HEK293 (cell line): ENCODE results near the gene RAF1.

ENCODE experiments used
- CTCF ChIA-PET: fragments of 350-600 bp; formaldehyde crosslinking; extraction: SDS; loops from one replicate; lab custom pipeline; 2021; ENCODE audit warnings: antibody characterized with exemption; lab: Yijun Ruan, JAX
- POLR2A ChIA-PET: fragments of 300-600 bp; formaldehyde crosslinking; extraction: SDS; loops from one replicate; lab custom pipeline; 2020; ENCODE audit warnings: antibody characterized with exemption, inconsistent platforms; lab: Yijun Ruan, JAX
- H3K27ac ChIP-seq: fragments of 200-500 bp; sonication (Bioruptor generic); 2 replicates; pipeline ENCODE4 v1.5.1; 2014; ENCODE audit warnings: low read depth, low read length, control low read depth, inconsistent platforms; ENCODE audit errors: extremely low read depth
- H3K36me3 ChIP-seq, 2 experiments: fragments of 200-500 bp in 1 of 2; sonication (Bioruptor generic) in 1 of 2; 1 replicate in 1 of 2; 2 replicates in 1 of 2; pipeline ENCODE4 v1.5.1; 2014 to 2017; ENCODE audit warnings: inconsistent platforms in 2 of 2, low read length in 2 of 2; ENCODE audit not compliant: control insufficient read depth in 2 of 2, insufficient read depth in 1 of 2
- H3K4me1 ChIP-seq: fragments of 200-500 bp; sonication (Bioruptor generic); 2 replicates; pipeline ENCODE4 v1.5.1; 2014; ENCODE audit warnings: mild to moderate bottlenecking, low read length, inconsistent platforms; ENCODE audit not compliant: control insufficient read depth, insufficient read depth
- H3K4me3 ChIP-seq: 2 replicates; pipeline ENCODE4 v1.5.1; 2011; ENCODE audit warnings: low read depth, mild to moderate bottlenecking, control low read depth, low read length, moderate library complexity
- H3K9me3 ChIP-seq: fragments of 200-500 bp; sonication (Bioruptor generic); 2 replicates; pipeline ENCODE4 v1.5.1; 2014; ENCODE audit warnings: low read depth, low read length, inconsistent platforms; ENCODE audit not compliant: control insufficient read depth, insufficient read depth
- ZEB2 ChIP-seq: fragments of 450-650 bp; formaldehyde crosslinking; IDR thresholded peaks from 2 replicates; pipeline ENCODE4 v1.5.1; 2016; ENCODE audit warnings: missing biosample characterization, missing genetic modification characterization
- ZNF132 ChIP-seq: fragments of 450-650 bp; formaldehyde crosslinking; IDR thresholded peaks from 2 replicates; pipeline ENCODE4 v1.5.1; 2017; ENCODE audit warnings: missing biosample characterization, missing genetic modification characterization, borderline replicate concordance
- ZNF146 ChIP-seq: fragments of 450-650 bp; formaldehyde crosslinking; IDR thresholded peaks from 2 replicates; pipeline ENCODE4 v1.5.1; 2016; ENCODE audit warnings: missing biosample characterization, missing genetic modification characterization
- ZNF311 ChIP-seq: fragments of 450-650 bp; formaldehyde crosslinking; IDR thresholded peaks from 2 replicates; pipeline ENCODE4 v1.5.1; 2017; ENCODE audit warnings: missing biosample characterization, missing genetic modification characterization, borderline replicate concordance
- ZNF530 ChIP-seq: fragments of 450-650 bp; formaldehyde crosslinking; IDR thresholded peaks from 2 replicates; pipeline ENCODE4 v1.5.1; 2016; ENCODE audit warnings: low read depth, missing biosample characterization, missing genetic modification characterization
- ZNF544 ChIP-seq: fragments of 450-650 bp; formaldehyde crosslinking; IDR thresholded peaks from 2 replicates; pipeline ENCODE4 v1.5.0; 2017; ENCODE audit warnings: missing biosample characterization, missing genetic modification characterization
- ZNF558 ChIP-seq: fragments of 450-650 bp; formaldehyde crosslinking; IDR thresholded peaks from 2 replicates; pipeline ENCODE4 v1.5.1; 2016; ENCODE audit warnings: missing biosample characterization, missing genetic modification characterization
- ZNF596 ChIP-seq: fragments of 450-650 bp; IDR thresholded peaks from 2 replicates; pipeline ENCODE4 v1.5.0; 2018; ENCODE audit warnings: missing biosample characterization, mild to moderate bottlenecking, missing genetic modification characterization, moderate library complexity
- ZNF747 ChIP-seq: fragments of 450-650 bp; formaldehyde crosslinking; IDR thresholded peaks from 2 replicates; pipeline ENCODE4 v1.5.1; 2016; ENCODE audit warnings: missing biosample characterization, missing genetic modification characterization
- ZNF768 ChIP-seq: fragments of 450-650 bp; formaldehyde crosslinking; IDR thresholded peaks from 2 replicates; pipeline ENCODE4 v1.5.1; 2018; ENCODE audit warnings: missing biosample characterization, mild to moderate bottlenecking, missing genetic modification characterization
- ZNF792 ChIP-seq: fragments of 450-650 bp; formaldehyde crosslinking; IDR thresholded peaks from 2 replicates; pipeline ENCODE4 v1.5.1; 2016; ENCODE audit warnings: missing biosample characterization, missing genetic modification characterization
- TF ChIP-seq, protein P1 (sequence below): fragments of 450-650 bp; formaldehyde crosslinking; IDR thresholded peaks from 2 replicates; pipeline ENCODE4 v1.5.1; 2017; ENCODE audit warnings: missing biosample characterization, mild to moderate bottlenecking, missing genetic modification characterization, moderate library complexity
- TF ChIP-seq, protein P2 (sequence below): fragments of 450-650 bp; formaldehyde crosslinking; IDR thresholded peaks from 2 replicates; pipeline ENCODE4 v1.5.1; 2016; ENCODE audit warnings: missing biosample characterization, missing genetic modification characterization
- TF ChIP-seq, protein P3 (sequence below): fragments of 450-650 bp; IDR thresholded peaks from 2 replicates; pipeline ENCODE4 v1.5.1; 2018; ENCODE audit warnings: missing biosample characterization, mild to moderate bottlenecking, missing genetic modification characterization
- TF ChIP-seq, protein P4 (sequence below): fragments of 450-650 bp; formaldehyde crosslinking; IDR thresholded peaks from 2 replicates; pipeline ENCODE4 v1.5.1; 2016; ENCODE audit warnings: missing biosample characterization, missing genetic modification characterization
- TF ChIP-seq, protein P5 (sequence below): fragments of 450-650 bp; formaldehyde crosslinking; IDR thresholded peaks from 2 replicates; pipeline ENCODE4 v1.5.1; 2016; ENCODE audit warnings: missing biosample characterization, missing genetic modification characterization
- TF ChIP-seq, protein P6 (sequence below): fragments of 450-650 bp; formaldehyde crosslinking; IDR thresholded peaks from 2 replicates; pipeline ENCODE4 v1.5.1; 2017; ENCODE audit warnings: missing biosample characterization, missing genetic modification characterization
- TF ChIP-seq, protein P7 (sequence below): fragments of 450-650 bp; formaldehyde crosslinking; IDR thresholded peaks from 2 replicates; pipeline ENCODE4 v1.5.1; 2016; ENCODE audit warnings: missing biosample characterization, missing genetic modification characterization
- TF ChIP-seq, protein P8 (sequence below): fragments of 450-650 bp; formaldehyde crosslinking; IDR thresholded peaks from 2 replicates; pipeline ENCODE4 v1.5.1; 2016; ENCODE audit warnings: missing biosample characterization, missing genetic modification characterization
- TF ChIP-seq, protein P9 (sequence below): fragments of 450-650 bp; formaldehyde crosslinking; IDR thresholded peaks from 2 replicates; pipeline ENCODE4 v1.5.1; 2016; ENCODE audit warnings: missing biosample characterization, missing genetic modification characterization

Gene RAF1

DNA sequence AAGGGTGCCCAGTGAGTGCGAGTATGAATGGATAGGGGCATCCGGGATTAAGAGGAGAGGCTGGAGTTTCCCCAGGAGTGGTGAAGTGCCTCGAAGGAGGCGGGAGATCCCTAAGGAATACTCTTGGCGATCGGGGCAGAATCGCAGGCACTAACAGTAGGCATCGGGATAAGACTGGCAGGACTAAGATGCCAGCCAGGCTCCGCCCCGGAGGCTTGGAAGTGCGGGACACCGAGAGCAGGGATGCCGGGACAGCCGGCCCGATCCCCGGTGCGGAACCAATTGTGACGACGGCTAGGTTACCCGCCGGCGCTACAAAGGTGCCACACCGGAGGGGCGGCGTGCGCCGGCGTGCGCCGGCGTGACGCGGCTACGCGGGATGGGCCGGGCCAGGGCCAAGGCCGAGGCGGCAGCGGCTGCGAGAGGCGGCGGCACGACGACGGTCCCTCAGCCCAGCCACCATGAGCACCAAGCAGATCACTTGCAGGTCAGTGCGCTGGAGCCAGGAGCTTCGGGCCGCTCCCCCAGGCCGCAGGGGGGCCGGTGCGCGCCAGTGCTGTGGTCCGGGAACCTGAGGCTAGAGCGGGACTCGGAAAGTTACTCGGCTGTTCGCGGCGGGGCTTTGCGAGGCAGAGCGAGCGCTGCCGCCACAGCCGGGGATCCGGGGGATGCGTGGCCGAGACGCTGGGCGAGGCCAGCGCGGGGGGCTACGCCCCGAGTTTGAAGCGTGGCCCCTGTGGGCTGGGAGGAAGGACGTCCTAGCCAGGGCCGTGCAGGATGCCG lies 107.0 kb downstream of the RAF1 start, which contains the start of gene MKRN2 (continued):
- TF ChIP-seq, protein P1, sequence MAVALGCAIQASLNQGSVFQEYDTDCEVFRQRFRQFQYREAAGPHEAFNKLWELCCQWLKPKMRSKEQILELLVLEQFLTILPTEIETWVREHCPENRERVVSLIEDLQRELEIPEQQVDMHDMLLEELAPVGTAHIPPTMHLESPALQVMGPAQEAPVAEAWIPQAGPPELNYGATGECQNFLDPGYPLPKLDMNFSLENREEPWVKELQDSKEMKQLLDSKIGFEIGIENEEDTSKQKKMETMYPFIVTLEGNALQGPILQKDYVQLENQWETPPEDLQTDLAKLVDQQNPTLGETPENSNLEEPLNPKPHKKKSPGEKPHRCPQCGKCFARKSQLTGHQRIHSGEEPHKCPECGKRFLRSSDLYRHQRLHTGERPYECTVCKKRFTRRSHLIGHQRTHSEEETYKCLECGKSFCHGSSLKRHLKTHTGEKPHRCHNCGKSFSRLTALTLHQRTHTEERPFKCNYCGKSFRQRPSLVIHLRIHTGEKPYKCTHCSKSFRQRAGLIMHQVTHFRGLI (tag by site-specific recombination), result peak; percentile 51; the same call in 1 of the 2 replicates
- TF ChIP-seq ZNF747 (tag by site-specific recombination), result no peak
- TF ChIP-seq ZNF596 (tag by site-specific recombination), result peak; percentile 72
- TF ChIP-seq ZNF311 (tag by site-specific recombination), result no peak
- TF ChIP-seq, protein P2, sequence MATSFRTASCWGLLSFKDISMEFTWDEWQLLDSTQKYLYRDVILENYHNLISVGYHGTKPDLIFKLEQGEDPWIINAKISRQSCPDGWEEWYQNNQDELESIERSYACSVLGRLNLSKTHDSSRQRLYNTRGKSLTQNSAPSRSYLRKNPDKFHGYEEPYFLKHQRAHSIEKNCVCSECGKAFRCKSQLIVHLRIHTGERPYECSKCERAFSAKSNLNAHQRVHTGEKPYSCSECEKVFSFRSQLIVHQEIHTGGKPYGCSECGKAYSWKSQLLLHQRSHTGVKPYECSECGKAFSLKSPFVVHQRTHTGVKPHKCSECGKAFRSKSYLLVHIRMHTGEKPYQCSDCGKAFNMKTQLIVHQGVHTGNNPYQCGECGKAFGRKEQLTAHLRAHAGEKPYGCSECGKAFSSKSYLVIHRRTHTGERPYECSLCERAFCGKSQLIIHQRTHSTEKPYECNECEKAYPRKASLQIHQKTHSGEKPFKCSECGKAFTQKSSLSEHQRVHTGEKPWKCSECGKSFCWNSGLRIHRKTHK (tag by site-specific recombination), result no peak
- no peak for TF ChIP-seq ZNF768
- no peak for TF ChIP-seq ZNF132
- TF ChIP-seq, protein P3, sequence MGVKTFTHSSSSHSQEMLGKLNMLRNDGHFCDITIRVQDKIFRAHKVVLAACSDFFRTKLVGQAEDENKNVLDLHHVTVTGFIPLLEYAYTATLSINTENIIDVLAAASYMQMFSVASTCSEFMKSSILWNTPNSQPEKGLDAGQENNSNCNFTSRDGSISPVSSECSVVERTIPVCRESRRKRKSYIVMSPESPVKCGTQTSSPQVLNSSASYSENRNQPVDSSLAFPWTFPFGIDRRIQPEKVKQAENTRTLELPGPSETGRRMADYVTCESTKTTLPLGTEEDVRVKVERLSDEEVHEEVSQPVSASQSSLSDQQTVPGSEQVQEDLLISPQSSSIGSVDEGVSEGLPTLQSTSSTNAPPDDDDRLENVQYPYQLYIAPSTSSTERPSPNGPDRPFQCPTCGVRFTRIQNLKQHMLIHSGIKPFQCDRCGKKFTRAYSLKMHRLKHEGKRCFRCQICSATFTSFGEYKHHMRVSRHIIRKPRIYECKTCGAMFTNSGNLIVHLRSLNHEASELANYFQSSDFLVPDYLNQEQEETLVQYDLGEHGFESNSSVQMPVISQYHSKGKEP (tag by site-specific recombination), result peak; percentile 84
- TF ChIP-seq ZNF544, result no peak
- TF ChIP-seq ZNF792 (tag by site-specific recombination), result peak; percentile 62; the same call in 1 of the 2 replicates
- TF ChIP-seq, protein P4, sequence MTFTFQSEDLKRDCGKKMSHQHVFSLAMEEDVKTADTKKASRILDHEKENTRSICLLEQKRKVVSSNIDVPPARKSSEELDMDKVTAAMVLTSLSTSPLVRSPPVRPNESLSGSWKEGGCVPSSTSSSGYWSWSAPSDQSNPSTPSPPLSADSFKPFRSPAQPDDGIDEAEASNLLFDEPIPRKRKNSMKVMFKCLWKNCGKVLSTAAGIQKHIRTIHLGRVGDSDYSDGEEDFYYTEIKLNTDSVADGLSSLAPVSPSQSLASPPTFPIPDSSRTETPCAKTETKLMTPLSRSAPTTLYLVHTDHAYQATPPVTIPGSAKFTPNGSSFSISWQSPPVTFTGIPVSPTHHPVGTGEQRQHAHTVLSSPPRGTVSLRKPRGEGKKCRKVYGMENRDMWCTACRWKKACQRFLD (tag by site-specific recombination), result 0 out of 2 replicates have a peak, but pooled peaks have one; percentile 30
- TF ChIP-seq ZEB2 (tag by site-specific recombination), result peak; percentile 96
- peak; percentile 33; the same call in 1 of the 2 replicates for TF ChIP-seq ZNF558 (tag by site-specific recombination)
- TF ChIP-seq, protein P5, sequence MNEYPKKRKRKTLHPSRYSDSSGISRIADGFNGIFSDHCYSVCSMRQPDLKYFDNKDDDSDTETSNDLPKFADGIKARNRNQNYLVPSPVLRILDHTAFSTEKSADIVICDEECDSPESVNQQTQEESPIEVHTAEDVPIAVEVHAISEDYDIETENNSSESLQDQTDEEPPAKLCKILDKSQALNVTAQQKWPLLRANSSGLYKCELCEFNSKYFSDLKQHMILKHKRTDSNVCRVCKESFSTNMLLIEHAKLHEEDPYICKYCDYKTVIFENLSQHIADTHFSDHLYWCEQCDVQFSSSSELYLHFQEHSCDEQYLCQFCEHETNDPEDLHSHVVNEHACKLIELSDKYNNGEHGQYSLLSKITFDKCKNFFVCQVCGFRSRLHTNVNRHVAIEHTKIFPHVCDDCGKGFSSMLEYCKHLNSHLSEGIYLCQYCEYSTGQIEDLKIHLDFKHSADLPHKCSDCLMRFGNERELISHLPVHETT (tag by site-specific recombination), result peak; percentile 88; the same call in 1 of the 2 replicates
- TF ChIP-seq, protein P6, sequence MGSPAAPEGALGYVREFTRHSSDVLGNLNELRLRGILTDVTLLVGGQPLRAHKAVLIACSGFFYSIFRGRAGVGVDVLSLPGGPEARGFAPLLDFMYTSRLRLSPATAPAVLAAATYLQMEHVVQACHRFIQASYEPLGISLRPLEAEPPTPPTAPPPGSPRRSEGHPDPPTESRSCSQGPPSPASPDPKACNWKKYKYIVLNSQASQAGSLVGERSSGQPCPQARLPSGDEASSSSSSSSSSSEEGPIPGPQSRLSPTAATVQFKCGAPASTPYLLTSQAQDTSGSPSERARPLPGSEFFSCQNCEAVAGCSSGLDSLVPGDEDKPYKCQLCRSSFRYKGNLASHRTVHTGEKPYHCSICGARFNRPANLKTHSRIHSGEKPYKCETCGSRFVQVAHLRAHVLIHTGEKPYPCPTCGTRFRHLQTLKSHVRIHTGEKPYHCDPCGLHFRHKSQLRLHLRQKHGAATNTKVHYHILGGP (tag by site-specific recombination), result no peak
- TF ChIP-seq, all 188 proteins: peak for 89

DNA sequence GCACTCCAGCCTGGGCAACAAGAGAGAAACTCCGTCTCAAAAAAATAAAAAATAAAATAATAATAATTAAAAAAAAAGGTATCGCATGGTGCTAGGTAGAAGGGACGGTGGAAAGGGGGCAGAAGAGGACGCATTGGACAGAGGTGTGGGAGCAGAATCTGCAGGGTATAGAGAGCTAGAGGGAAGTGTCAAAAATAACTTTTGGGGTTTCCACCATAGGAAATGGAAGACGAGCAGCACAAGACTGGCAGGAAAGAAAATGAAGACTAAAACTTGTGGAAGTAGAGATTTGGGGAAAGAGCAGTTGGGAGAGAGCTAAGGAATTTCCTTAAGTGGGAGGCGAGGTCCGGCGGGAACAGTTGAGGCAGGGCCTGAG lies 107.6 kb downstream of the RAF1 start:
- CTCF ChIA-PET, result no interaction called here
- peak overlapping the region; percentile 87 for H3K27ac ChIP-seq
- no peak for TF ChIP-seq ZNF146 (tag by site-specific recombination)
- TF ChIP-seq, protein P7, sequence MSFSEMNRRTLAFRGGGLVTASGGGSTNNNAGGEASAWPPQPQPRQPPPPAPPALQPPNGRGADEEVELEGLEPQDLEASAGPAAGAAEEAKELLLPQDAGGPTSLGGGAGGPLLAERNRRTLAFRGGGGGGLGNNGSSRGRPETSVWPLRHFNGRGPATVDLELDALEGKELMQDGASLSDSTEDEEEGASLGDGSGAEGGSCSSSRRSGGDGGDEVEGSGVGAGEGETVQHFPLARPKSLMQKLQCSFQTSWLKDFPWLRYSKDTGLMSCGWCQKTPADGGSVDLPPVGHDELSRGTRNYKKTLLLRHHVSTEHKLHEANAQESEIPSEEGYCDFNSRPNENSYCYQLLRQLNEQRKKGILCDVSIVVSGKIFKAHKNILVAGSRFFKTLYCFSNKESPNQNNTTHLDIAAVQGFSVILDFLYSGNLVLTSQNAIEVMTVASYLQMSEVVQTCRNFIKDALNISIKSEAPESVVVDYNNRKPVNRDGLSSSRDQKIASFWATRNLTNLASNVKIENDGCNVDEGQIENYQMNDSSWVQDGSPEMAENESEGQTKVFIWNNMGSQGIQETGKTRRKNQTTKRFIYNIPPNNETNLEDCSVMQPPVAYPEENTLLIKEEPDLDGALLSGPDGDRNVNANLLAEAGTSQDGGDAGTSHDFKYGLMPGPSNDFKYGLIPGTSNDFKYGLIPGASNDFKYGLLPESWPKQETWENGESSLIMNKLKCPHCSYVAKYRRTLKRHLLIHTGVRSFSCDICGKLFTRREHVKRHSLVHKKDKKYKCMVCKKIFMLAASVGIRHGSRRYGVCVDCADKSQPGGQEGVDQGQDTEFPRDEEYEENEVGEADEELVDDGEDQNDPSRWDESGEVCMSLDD, result 0 out of 2 replicates have a peak, but pooled peaks have one; percentile 19
- TF ChIP-seq, protein P8, sequence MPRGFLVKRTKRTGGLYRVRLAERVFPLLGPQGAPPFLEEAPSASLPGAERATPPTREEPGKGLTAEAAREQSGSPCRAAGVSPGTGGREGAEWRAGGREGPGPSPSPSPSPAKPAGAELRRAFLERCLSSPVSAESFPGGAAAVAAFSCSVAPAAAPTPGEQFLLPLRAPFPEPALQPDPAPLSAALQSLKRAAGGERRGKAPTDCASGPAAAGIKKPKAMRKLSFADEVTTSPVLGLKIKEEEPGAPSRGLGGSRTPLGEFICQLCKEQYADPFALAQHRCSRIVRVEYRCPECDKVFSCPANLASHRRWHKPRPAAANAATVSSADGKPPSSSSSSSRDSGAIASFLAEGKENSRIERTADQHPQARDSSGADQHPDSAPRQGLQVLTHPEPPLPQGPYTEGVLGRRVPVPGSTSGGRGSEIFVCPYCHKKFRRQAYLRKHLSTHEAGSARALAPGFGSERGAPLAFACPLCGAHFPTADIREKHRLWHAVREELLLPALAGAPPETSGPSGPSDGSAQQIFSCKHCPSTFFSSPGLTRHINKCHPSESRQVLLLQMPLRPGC, result no peak
- no peak for TF ChIP-seq ZNF530
- TF ChIP-seq, protein P9, sequence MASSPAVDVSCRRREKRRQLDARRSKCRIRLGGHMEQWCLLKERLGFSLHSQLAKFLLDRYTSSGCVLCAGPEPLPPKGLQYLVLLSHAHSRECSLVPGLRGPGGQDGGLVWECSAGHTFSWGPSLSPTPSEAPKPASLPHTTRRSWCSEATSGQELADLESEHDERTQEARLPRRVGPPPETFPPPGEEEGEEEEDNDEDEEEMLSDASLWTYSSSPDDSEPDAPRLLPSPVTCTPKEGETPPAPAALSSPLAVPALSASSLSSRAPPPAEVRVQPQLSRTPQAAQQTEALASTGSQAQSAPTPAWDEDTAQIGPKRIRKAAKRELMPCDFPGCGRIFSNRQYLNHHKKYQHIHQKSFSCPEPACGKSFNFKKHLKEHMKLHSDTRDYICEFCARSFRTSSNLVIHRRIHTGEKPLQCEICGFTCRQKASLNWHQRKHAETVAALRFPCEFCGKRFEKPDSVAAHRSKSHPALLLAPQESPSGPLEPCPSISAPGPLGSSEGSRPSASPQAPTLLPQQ, result no peak

More for the DNA sequence above, 107.6 kb downstream of the RAF1 start:
- Histone ChIP-seq H3K36me3 (no peaks in the 10 kb centered on the region), H3K4me1 (peaks cover 19% of the 10 kb centered on the region), H3K9me3 (no peaks in the 10 kb centered on the region), H3K4me3 (peak overlapping the region; percentile 88)
- POLR2A ChIA-PET, result interaction anchor here (0.6 to 1.7 kb wide), 3 partner anchors 11 to 106 kb away, joined by 4 to 5 read pairs (median 5); partner anchors contain the start of gene MKRN2OS
